HepG2 (cell line): Measurements from ENCODE around the gene OS9. TPM values are rescaled to one million over a fixed set of nuclear protein-coding genes. Genes with fewer than 3 reads are reported as not detected.

ENCODE experiments used
- ARNT ChIP-seq: fragments of 450-650 bp; IDR thresholded peaks from 2 replicates; pipeline ENCODE4 v1.6.1; 2017
- FIP1L1 ChIP-seq: fragments of 200-400 bp; formaldehyde crosslinking; IDR thresholded peaks from 2 replicates; pipeline ENCODE4 v1.6.1; 2018; ENCODE audit warnings: low read depth, mild to moderate bottlenecking, low read length, moderate library complexity, borderline replicate concordance; ENCODE audit not compliant: insufficient read depth
- HNRNPK ChIP-seq: fragments of 200-400 bp; formaldehyde crosslinking; IDR thresholded peaks from 2 replicates; pipeline ENCODE4 v1.6.1; 2018; ENCODE audit warnings: low read length, low read depth, moderate library complexity, mild to moderate bottlenecking; ENCODE audit not compliant: poor library complexity, severe bottlenecking
- NFYC ChIP-seq: IDR thresholded peaks from 2 replicates; pipeline ENCODE4 v1.6.1; 2016; ENCODE audit warnings: missing genetic modification reagents, missing compliant biosample characterization
- ONECUT2 ChIP-seq: sonication (generic); formaldehyde crosslinking; IDR thresholded peaks from 2 replicates; pipeline ENCODE4 v1.4.0; 2020; ENCODE audit warnings: missing genetic modification reagents
- RXRA ChIP-seq: sonication (generic); formaldehyde crosslinking; IDR thresholded peaks from 2 replicates; pipeline ENCODE4 v1.5.1; 2020; ENCODE audit warnings: missing genetic modification reagents
- SP5 ChIP-seq: IDR thresholded peaks from 2 replicates; pipeline ENCODE4 v1.6.1; 2016; ENCODE audit warnings: low read depth, borderline replicate concordance
- ZBTB7A ChIP-seq: sonication (generic); formaldehyde crosslinking; IDR thresholded peaks from 2 replicates; pipeline ENCODE4 v1.8.0; 2022; ENCODE audit warnings: mild to moderate bottlenecking, missing genetic modification reagents
- ZNF570 ChIP-seq: sonication (generic); formaldehyde crosslinking; IDR thresholded peaks from 2 replicates; pipeline ENCODE4 v1.4.0; 2020; ENCODE audit warnings: mild to moderate bottlenecking, missing genetic modification reagents, borderline replicate concordance
- ZNF792 ChIP-seq: IDR thresholded peaks from 2 replicates; pipeline ENCODE4 v1.6.1; 2016
- polyA plus RNA-seq, 8 experiments: library from polyadenylated mRNA; depleted of rRNA in 3 of 8; stranded (reverse) in 7 of 8; unstranded in 1 of 8; fragments of >200 nt; fragmentation: Illumina TruSeq in 4 of 8; extraction: Trizol in 4 of 8; gene quantifications; 2 replicates each; pipeline versions ENCODE4 v1.2.1 to v1.2.3, GENCODE V29; 2011 to 2016; ENCODE audit warnings: low read depth in 4 of 8, missing spikeins in 1 of 8, mixed read lengths in 1 of 8; ENCODE audit not compliant: insufficient read depth in 1 of 8
- total RNA-seq, 5 experiments: library from RNA; depleted of rRNA; stranded (reverse); fragments of >200 nt; fragmentation: Illumina TruSeq; extraction: Trizol; gene quantifications; 2 replicates each; pipeline ENCODE4 v1.2.3, GENCODE V29; 2016; ENCODE audit warnings: low read depth in 1 of 5
- TF ChIP-seq, protein P1 (sequence below), 2 experiments: IDR thresholded peaks; 2 replicates each; pipeline ENCODE4 v1.6.1; 2011 to 2012; ENCODE audit warnings: low read length in 2 of 2, borderline replicate concordance in 1 of 2, low read depth in 1 of 2, mild to moderate bottlenecking in 1 of 2, moderate library complexity in 1 of 2
- TF ChIP-seq, protein P2 (sequence below): sonication (generic); formaldehyde crosslinking; IDR thresholded peaks from 2 replicates; pipeline ENCODE4 v1.4.0; 2020; ENCODE audit warnings: missing genetic modification reagents, low read depth, mild to moderate bottlenecking, borderline replicate concordance
- TF ChIP-seq, protein P3 (sequence below): sonication (generic); formaldehyde crosslinking; IDR thresholded peaks from 2 replicates; pipeline ENCODE4 v1.8.0; 2022; ENCODE audit warnings: mild to moderate bottlenecking, missing genetic modification reagents, moderate library complexity
- TF ChIP-seq, protein P4 (sequence below): sonication (generic); formaldehyde crosslinking; IDR thresholded peaks from 2 replicates; pipeline ENCODE4 v1.4.0; 2020; ENCODE audit warnings: missing genetic modification reagents
- TF ChIP-seq, protein P5 (sequence below): sonication (generic); formaldehyde crosslinking; conservative IDR thresholded peaks from 2 replicates; pipeline ENCODE4 v1.4.0; 2020; ENCODE audit warnings: missing genetic modification reagents

OS9 gene
- total and polyA plus RNA-seq, 2 of the 13 experiments (the other 11 are each of a cell fraction or from before 2014, with no cell fraction given), result 156 to 206 TPM

DNA sequence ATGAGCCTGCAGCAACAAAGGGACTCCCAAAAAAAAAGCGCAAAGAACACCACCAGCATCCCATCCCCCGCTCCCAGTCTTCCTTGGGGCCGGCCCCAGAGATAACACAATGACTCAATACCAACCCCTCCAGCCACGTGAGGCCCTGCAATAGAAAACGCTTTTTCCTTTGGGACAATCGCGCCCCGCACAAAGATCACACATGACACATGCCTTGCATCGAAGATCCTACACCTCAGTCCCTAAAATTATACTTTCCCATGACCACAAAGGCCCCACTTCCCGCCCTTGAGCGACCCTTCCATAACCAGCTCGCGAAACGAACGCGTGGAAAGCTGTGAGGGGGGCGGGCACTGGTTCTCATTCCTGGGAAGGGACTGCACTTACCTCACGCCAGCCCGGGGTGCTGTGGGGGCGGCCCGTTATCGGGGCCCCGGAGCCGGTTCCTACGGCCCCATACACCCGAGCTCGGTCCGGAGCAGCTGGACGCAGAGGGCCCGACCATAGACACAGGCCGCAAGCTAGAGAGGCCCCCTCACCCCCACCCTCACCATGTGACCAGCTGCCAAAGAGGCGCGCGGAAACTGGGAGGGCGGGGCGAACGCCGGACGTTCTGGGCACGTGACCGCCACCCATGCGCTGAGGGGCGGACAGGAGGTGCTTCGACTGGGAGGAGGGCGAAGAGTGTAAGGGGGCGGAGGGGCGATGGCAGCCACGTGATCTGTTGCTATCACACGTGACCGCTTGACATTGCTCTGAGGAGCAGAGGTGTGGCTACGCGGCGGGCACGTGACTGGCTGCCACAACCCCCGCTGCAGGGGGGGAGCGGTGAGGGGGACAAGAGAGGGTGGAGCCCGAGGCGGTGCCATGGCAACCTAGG is 58.1 kb downstream of the OS9 start, which contains the start of gene CDK4 (continued):
- TF ChIP-seq, protein P1, sequence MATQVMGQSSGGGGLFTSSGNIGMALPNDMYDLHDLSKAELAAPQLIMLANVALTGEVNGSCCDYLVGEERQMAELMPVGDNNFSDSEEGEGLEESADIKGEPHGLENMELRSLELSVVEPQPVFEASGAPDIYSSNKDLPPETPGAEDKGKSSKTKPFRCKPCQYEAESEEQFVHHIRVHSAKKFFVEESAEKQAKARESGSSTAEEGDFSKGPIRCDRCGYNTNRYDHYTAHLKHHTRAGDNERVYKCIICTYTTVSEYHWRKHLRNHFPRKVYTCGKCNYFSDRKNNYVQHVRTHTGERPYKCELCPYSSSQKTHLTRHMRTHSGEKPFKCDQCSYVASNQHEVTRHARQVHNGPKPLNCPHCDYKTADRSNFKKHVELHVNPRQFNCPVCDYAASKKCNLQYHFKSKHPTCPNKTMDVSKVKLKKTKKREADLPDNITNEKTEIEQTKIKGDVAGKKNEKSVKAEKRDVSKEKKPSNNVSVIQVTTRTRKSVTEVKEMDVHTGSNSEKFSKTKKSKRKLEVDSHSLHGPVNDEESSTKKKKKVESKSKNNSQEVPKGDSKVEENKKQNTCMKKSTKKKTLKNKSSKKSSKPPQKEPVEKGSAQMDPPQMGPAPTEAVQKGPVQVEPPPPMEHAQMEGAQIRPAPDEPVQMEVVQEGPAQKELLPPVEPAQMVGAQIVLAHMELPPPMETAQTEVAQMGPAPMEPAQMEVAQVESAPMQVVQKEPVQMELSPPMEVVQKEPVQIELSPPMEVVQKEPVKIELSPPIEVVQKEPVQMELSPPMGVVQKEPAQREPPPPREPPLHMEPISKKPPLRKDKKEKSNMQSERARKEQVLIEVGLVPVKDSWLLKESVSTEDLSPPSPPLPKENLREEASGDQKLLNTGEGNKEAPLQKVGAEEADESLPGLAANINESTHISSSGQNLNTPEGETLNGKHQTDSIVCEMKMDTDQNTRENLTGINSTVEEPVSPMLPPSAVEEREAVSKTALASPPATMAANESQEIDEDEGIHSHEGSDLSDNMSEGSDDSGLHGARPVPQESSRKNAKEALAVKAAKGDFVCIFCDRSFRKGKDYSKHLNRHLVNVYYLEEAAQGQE (IDR thresholded peaks at IDR 0.05; ENCODE audit: borderline replicate concordance in 1 of 2, low read depth in 1 of 2, low read length in 2 of 2), result no peak
- TF ChIP-seq ARNT (no peak), ZNF570 (no peak), ONECUT2 (CRISPR knock-in tag) (no peak; the same call in 1 of the 2 replicates), ZNF792 (CRISPR knock-in tag) (no peak; the same call in 1 of the 2 replicates), RXRA (CRISPR knock-in tag) (peak; percentile 83), HNRNPK (peak; percentile 86), ZBTB7A (peak; percentile 69; the same call in 1 of the 2 replicates), SP5 (CRISPR knock-in tag) (peak; percentile 92), NFYC (CRISPR knock-in tag) (peak; percentile 75), FIP1L1 (no peak)
- TF ChIP-seq, protein P2, sequence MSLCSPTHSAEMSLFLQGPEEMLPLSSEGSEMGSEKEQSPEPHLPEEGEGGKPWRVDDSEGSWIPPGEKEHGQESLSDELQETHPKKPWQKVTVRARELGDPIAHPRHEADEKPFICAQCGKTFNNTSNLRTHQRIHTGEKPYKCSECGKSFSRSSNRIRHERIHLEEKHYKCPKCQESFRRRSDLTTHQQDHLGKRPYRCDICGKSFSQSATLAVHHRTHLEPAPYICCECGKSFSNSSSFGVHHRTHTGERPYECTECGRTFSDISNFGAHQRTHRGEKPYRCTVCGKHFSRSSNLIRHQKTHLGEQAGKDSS (CRISPR knock-in tag), result no peak; the same call in 1 of the 2 replicates
- TF ChIP-seq, protein P3, sequence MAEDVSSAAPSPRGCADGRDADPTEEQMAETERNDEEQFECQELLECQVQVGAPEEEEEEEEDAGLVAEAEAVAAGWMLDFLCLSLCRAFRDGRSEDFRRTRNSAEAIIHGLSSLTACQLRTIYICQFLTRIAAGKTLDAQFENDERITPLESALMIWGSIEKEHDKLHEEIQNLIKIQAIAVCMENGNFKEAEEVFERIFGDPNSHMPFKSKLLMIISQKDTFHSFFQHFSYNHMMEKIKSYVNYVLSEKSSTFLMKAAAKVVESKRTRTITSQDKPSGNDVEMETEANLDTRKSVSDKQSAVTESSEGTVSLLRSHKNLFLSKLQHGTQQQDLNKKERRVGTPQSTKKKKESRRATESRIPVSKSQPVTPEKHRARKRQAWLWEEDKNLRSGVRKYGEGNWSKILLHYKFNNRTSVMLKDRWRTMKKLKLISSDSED (CRISPR knock-in tag), result no peak
- TF ChIP-seq, protein P4, sequence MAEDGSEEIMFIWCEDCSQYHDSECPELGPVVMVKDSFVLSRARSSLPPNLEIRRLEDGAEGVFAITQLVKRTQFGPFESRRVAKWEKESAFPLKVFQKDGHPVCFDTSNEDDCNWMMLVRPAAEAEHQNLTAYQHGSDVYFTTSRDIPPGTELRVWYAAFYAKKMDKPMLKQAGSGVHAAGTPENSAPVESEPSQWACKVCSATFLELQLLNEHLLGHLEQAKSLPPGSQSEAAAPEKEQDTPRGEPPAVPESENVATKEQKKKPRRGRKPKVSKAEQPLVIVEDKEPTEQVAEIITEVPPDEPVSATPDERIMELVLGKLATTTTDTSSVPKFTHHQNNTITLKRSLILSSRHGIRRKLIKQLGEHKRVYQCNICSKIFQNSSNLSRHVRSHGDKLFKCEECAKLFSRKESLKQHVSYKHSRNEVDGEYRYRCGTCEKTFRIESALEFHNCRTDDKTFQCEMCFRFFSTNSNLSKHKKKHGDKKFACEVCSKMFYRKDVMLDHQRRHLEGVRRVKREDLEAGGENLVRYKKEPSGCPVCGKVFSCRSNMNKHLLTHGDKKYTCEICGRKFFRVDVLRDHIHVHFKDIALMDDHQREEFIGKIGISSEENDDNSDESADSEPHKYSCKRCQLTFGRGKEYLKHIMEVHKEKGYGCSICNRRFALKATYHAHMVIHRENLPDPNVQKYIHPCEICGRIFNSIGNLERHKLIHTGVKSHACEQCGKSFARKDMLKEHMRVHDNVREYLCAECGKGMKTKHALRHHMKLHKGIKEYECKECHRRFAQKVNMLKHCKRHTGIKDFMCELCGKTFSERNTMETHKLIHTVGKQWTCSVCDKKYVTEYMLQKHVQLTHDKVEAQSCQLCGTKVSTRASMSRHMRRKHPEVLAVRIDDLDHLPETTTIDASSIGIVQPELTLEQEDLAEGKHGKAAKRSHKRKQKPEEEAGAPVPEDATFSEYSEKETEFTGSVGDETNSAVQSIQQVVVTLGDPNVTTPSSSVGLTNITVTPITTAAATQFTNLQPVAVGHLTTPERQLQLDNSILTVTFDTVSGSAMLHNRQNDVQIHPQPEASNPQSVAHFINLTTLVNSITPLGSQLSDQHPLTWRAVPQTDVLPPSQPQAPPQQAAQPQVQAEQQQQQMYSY (CRISPR knock-in tag), result no peak
- TF ChIP-seq, protein P5, sequence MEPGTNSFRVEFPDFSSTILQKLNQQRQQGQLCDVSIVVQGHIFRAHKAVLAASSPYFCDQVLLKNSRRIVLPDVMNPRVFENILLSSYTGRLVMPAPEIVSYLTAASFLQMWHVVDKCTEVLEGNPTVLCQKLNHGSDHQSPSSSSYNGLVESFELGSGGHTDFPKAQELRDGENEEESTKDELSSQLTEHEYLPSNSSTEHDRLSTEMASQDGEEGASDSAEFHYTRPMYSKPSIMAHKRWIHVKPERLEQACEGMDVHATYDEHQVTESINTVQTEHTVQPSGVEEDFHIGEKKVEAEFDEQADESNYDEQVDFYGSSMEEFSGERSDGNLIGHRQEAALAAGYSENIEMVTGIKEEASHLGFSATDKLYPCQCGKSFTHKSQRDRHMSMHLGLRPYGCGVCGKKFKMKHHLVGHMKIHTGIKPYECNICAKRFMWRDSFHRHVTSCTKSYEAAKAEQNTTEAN, result 0 out of 2 replicates have a peak, but pooled peaks have one; percentile 11
